Progenitor cell of endocrine pancreas (in vitro differentiated cells): Measurements from ENCODE around the gene LHX4. TPM values are rescaled to one million over a fixed set of nuclear protein-coding genes. Genes with fewer than 3 reads are reported as not detected.

Experiments used
- DNase-seq: peaks from one replicate; pipeline ENCODE4 v3.0.0; 2021; ENCODE audit warnings: low spot score; ENCODE audit not compliant: unreplicated experiment
- H3K27ac Mint-ChIP-seq: 2 replicates; pipeline ENCODE4 v1.8.0; 2021; ENCODE audit warnings: mild to moderate bottlenecking, moderate library complexity, mixed read lengths
- H3K27me3 Mint-ChIP-seq: 2 replicates; pipeline ENCODE4 v1.8.0; 2021; ENCODE audit warnings: mixed read lengths
- H3K36me3 Mint-ChIP-seq: 2 replicates; pipeline ENCODE4 v1.8.0; 2022; ENCODE audit warnings: mixed read lengths; ENCODE audit not compliant: insufficient read depth
- H3K4me1 Mint-ChIP-seq: 2 replicates; pipeline ENCODE4 v1.8.0; 2021; ENCODE audit warnings: low read depth, mixed read lengths
- H3K4me3 Mint-ChIP-seq: 2 replicates; pipeline ENCODE4 v1.8.0; 2021; ENCODE audit warnings: low read depth, mild to moderate bottlenecking, moderate library complexity, mixed read lengths
- H3K9me3 Mint-ChIP-seq: 2 replicates; pipeline ENCODE4 v1.8.0; 2021; ENCODE audit warnings: low read depth, mixed read lengths
- total RNA-seq: library from RNA; stranded (reverse); gene quantifications from 2 replicates; pipeline ENCODE4 v1.2.1, GENCODE V29; 2021
- TF ChIP-seq, protein P1 (sequence below): fragments of 200-600 bp; sonication (generic); IDR thresholded peaks from one replicate; pipeline ENCODE4 v1.5.0; 2021; ENCODE audit warnings: antibody characterized with exemption, mild to moderate bottlenecking; ENCODE audit not compliant: unreplicated experiment

The LHX4 gene
- total RNA-seq, 1 donor from 2014 or later = 0.55 TPM

DNA sequence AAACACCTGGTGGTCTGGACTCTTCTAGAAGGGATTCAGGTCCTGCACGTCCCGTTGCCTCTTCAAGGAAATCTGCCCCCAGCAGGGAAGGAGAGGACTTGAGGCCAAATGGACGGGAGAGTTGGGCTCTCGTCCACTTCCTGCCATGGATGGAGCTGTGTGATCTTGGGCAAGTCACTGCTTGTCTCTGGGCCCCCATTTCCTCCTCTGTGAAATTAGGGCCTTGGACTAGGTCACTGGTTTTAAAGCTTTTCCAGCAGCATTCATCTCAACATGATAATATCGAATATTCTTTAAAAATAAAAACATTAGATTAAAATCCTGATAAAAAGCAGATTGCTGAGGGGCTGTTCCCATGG is 26.9 kb downstream of the LHX4 start:
- Mint-ChIP-seq H3K27ac (no peak overlapping the region), H3K36me3 (no peaks in the 10 kb centered on the region), H3K4me3 (no peak overlapping the region), H3K27me3 (peaks cover 42% of the 10 kb centered on the region), H3K9me3 (no peaks in the 10 kb centered on the region), H3K4me1 (peaks cover 14% of the 10 kb centered on the region)
- TF ChIP-seq, protein P1, sequence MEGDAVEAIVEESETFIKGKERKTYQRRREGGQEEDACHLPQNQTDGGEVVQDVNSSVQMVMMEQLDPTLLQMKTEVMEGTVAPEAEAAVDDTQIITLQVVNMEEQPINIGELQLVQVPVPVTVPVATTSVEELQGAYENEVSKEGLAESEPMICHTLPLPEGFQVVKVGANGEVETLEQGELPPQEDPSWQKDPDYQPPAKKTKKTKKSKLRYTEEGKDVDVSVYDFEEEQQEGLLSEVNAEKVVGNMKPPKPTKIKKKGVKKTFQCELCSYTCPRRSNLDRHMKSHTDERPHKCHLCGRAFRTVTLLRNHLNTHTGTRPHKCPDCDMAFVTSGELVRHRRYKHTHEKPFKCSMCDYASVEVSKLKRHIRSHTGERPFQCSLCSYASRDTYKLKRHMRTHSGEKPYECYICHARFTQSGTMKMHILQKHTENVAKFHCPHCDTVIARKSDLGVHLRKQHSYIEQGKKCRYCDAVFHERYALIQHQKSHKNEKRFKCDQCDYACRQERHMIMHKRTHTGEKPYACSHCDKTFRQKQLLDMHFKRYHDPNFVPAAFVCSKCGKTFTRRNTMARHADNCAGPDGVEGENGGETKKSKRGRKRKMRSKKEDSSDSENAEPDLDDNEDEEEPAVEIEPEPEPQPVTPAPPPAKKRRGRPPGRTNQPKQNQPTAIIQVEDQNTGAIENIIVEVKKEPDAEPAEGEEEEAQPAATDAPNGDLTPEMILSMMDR = no peak
- no peak for DNase-seq

DNA sequence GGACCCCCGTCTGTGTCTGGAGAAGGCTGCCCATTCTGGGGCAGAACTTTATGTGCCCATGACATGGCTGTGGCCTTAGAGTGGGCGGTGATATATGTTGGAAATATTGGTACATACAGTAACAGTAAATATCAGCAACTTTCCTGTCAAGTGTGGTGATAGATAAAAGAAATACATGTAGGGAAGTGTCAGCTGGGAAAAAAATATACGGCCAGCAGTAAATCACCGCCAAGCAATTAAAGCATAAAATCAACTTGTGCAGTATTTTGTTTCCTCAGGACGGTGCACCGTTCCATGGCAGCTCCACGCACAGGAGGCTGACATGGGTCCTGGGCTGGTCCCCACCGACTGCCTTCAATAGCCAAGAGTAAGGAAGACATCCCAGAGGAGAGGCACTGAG is 27.4 kb downstream of the LHX4 start:
- H3K27me3 Mint-ChIP-seq = peaks cover 46% of the 10 kb centered on the region

DNA sequence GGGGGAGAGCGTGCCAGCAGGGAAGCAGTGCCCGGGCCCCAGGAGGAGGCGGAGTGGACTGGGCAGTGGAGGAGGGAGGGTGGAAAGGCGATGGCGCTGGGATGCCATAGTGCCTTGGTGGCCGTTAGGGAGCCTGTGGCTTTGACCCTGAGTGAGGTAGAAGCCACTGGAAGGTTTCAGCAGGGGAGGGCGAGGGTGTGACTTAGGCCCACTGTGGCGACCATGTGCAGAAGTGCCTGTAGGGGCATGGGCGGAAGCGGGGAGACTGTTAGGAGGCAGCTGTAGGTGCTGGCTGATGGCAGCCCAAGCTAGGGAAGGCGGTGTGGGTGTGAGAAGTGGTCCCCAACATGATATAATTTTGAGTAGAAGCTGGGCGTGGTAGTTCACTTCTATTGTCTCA is 28.2 kb downstream of the LHX4 start:
- no peak for DNase-seq
- Mint-ChIP-seq H3K4me3 (no peak overlapping the region), H3K36me3 (no peaks in the 10 kb centered on the region), H3K9me3 (no peaks in the 10 kb centered on the region), H3K27ac (no peak overlapping the region), H3K27me3 (peaks cover 53% of the 10 kb centered on the region), H3K4me1 (peaks cover 8% of the 10 kb centered on the region)
- TF ChIP-seq, protein P1 = no peak

More for the DNA sequence above, 27.4 kb downstream of the LHX4 start:
- TF ChIP-seq, protein P1 = no peak
- no peaks in the 10 kb centered on the region for H3K9me3 Mint-ChIP-seq
- H3K4me3 Mint-ChIP-seq = no peak overlapping the region
- no peak for DNase-seq
- H3K27ac Mint-ChIP-seq = no peak overlapping the region
- no peaks in the 10 kb centered on the region for H3K36me3 Mint-ChIP-seq
- H3K4me1 Mint-ChIP-seq = peaks cover 13% of the 10 kb centered on the region

DNA sequence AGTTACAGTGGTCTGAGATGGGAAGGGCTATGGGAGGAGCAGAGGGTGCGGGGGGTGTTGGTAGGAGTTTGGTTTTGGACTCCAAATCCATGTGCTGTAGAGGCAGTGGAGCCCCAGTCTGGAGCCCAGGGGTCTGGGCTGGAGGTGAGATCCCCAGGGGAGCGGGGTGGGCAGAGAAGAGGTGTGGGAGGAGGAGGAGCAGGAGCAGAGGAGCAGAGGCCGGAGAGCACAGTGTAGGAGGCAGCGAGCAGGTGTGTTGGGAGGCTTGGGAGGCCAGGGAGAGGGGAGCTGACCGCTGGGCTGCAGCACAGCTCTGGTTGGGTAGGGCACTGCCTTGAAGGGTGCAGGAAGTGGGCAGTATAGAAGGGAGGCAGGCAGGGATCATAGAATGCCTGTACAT is 28.9 kb downstream of the LHX4 start:
- H3K36me3 Mint-ChIP-seq = no peaks in the 10 kb centered on the region

DNA sequence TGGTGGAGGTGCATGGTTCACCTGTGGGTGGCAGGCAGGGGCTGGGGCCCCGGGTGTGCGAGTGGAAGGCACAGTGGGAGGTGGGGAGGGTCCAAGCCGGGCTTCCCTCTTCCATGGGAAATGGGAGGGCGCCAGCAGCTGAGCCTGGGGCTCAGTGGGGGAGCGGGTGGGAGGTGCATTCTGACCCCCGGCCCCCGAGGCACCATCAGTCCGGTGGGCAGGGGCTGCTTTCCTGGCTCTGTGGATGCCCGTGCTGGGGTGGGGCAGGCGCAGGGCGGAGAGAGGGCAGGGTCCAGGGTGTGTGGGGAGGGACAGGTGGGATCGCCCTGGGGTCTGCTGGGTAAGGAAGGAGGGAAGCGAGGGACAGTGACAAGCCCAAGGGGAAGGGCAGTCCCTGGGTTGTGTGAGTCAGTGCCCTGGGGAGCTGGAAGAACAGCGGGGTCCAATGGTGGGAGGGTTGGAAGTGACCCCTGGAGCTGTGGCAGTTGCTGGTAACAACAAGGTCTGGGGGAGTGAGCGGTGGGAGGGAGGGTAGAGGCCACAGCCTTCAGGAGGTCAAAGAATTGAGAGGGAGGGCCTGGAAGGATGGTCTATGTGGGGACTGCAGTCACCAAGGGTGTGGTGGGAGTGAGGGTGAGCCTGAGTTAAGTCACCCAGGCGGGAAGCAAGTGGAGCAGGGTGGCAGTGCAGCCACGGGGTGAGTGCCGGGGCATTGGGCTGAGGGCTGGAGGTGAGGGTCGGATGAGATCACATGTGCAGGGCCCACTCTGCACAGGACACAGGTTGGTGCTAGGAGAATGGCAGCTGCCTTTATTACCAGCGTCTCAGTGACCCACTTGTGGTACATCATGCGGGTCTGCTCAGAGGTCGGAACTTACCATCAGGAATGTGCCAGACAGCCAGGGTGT is 29.6 kb downstream of the LHX4 start:
- peaks cover 60% of the 10 kb centered on the region for H3K27me3 Mint-ChIP-seq
- H3K36me3 Mint-ChIP-seq = no peaks in the 10 kb centered on the region
- no peaks in the 10 kb centered on the region for H3K9me3 Mint-ChIP-seq

More for the DNA sequence above, 28.9 kb downstream of the LHX4 start:
- H3K27ac Mint-ChIP-seq = no peak overlapping the region
- no peak for DNase-seq
- no peaks in the 10 kb centered on the region for H3K9me3 Mint-ChIP-seq
- H3K27me3 Mint-ChIP-seq = peaks cover 57% of the 10 kb centered on the region
- H3K4me3 Mint-ChIP-seq = no peak overlapping the region
- peaks cover 3% of the 10 kb centered on the region for H3K4me1 Mint-ChIP-seq
- TF ChIP-seq, protein P1 = no peak

More for the DNA sequence above, 29.6 kb downstream of the LHX4 start:
- DNase-seq = no peak
- H3K27ac Mint-ChIP-seq = no peak overlapping the region
- H3K4me1 Mint-ChIP-seq = peaks cover 3% of the 10 kb centered on the region
- TF ChIP-seq, protein P1 = no peak
- no peak overlapping the region for H3K4me3 Mint-ChIP-seq
